Stimulated activated CD8-positive, alpha-beta memory T cell treated with anti-CD3 and anti-CD28 coated beads, Interleukin-7, amount 100 ng/mL, for 24 hours (primary cell): ENCODE measurements around the gene GOLIM4.

Experiments used
- DNase-seq: peaks from one replicate; pipeline ENCODE4 v3.0.0-alpha.2; 2020; ENCODE audit warnings: low read depth

The GOLIM4 gene

GRCh38 chr3:167991213-167991612 is 104.5 kb downstream of the GOLIM4 start:
- no peak for DNase-seq

- DNase-seq = no peak
Observed at GRCh38 chr3:167989999-167990398, 105.7 kb downstream of the GOLIM4 start.

- DNase-seq = no peak
Observed at GRCh38 chr3:167989066-167989465, 106.7 kb downstream of the GOLIM4 start.

- no peak for DNase-seq
Observed at GRCh38 chr3:167983583-167983982, 112.1 kb downstream of the GOLIM4 start.

- no peak for DNase-seq
Observed at GRCh38 chr3:167978486-167978885, 117.2 kb downstream of the GOLIM4 start.

- DNase-seq = no peak
Observed at GRCh38 chr3:167978071-167978470, 117.7 kb downstream of the GOLIM4 start.

- DNase-seq = no peak
Observed at GRCh38 chr3:167976516-167977361, 119.0 kb downstream of the GOLIM4 start.

- DNase-seq = no peak
Observed at GRCh38 chr3:167973901-167974300, 121.8 kb downstream of the GOLIM4 start.

GRCh38 chr3:167973046-167973445 is 122.7 kb downstream of the GOLIM4 start:
- DNase-seq = no peak

GRCh38 chr3:167972502-167972901 is 123.2 kb downstream of the GOLIM4 start:
- DNase-seq = no peak

- DNase-seq = no peak
Observed at GRCh38 chr3:167969548-167969947, 126.2 kb downstream of the GOLIM4 start.

- DNase-seq = no peak
Observed at GRCh38 chr3:167967257-167968036, 128.3 kb downstream of the GOLIM4 start.
